ENCODE results near the gene TRAP1.
"Not testable (repeated sequence)": the region's sequence is repeated elsewhere in the genome, so short reads cannot be mapped to it uniquely, and the experiment has no call there.

The TRAP1 gene

DNA sequence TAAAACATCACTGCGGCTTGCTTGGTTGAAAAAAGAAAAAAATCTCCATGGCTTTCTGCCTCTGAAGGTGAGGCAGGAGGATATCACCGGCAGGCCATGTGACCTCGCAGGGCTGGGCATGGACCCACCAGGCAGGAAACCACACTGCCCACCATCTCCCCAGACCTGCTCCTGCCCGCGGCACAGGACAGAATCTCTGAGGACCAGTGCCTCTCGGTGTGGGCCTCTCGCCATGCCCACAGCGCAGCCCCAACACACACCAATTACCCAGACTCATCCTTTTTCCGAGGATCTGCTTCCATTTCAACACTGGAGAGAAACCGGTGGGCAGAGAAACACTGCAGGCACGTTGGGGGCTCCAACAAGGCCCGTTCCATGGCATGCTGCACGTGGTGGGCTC lies 46.6 kb downstream of the TRAP1 start:
- DNase-seq = no peak

DNA sequence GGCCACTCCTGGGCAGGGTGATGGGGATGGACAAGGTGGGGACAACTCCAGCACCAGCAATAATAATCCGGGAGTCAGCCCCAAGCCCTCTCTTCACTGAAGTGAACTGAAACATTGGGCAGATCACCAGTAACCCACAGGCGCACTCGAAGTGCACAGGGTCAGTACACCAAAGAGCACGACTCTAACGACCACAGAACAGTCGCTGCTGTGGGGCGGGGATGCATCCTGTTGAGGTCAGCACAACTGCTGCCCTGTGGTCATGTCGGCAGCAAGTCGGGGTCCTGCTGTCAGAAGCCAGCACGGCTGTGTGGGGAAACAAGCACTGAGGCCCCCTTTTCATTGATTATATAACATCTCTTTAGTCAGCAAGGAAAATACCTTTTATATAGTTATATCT lies 48.2 kb downstream of the TRAP1 start:
- no peak for DNase-seq

DNA sequence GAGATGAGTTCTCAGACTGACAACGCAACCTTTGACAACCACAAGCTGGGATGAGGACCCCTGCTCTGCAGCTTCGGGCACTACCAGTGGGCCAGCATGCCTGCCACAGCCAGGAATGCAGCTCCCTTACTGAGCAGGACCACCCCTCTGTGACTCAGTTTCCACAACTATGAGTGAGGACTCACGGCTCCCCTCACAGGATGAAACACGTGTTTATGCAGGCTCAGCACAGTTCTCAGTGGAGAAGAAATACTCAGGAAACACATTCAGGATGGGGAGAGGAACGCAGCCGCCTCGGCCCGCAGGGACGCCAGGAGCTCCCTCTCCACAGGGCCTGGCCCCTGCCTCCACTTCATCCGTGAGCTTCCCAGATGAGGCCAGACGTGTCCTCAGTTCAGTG lies 48.7 kb downstream of the TRAP1 start:
- no peak for DNase-seq

DNA sequence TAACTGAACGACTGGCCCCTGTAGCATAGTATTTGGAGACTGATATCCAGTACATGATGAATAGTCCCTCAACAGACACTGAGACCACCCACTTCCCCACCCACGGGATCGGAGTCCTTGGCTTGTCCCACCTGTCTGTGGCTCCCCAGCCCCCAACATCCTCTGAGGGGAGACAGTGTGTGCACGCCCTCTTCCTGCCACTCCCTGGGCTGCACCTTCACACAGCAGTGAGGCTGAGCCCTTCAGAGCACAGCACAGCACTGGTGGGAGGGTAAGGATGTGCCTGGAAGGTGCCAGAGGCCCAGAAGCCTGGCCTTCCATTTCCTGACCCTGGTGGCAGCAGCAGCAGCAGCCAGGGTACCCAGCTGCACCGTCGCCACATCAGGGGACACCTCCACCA lies 51.8 kb downstream of the TRAP1 start:
- no peak for DNase-seq

DNA sequence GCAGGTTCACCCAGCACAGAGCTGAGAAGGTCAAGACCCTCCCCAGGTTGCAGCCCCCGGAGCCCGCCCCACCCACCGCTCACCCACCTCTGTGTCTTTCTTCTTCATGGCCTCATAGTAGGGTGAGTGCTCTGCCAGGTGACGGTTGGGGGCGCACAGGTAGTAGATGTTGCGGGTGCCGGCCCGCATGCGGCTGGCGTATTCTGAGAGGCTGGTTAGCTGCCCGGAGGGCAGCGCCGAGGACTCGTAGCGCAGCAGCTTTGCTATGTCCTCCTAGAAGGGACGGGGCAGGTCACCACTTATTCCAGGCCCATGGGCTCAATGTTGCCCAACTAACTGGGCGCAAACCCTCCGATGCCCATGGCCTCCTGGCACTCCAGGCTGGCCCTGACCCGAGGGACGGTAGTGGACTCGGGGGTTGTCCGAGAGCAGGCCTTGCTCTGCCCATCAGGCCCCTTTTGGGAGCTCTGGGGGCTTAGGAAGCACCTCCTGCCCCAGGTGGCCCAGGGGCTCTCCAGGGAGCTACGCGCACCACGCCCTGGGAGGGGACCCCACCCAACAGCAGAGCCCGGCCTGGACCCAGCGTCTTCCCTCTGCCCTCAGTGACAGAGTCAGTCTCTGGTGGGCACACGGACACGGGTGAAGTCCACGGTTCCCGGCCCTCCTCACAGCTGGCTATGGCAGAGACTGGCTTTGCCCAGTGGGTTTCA lies 53.0 kb downstream of the TRAP1 start:
- DNase-seq = no peak

DNA sequence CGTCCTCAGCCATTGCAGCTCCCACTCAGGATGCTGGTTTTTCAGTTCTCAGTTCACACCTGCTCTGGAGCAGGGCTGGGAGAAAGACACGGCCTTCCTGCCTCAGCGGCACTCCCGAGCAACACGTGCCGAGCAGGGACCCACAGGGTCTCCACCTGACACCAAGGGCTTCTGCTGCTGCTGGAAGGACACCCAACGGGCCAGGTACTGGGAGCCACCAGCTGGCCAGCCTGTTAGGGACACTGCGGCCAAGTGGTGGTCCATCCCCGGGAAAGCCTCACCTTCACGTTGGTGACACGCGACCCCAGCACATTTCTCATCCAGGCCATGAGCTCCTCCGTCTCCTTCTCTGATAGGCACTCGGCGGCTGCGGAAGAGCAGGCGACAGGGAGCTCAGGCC lies 54.7 kb downstream of the TRAP1 start:
- no peak for DNase-seq

DNA sequence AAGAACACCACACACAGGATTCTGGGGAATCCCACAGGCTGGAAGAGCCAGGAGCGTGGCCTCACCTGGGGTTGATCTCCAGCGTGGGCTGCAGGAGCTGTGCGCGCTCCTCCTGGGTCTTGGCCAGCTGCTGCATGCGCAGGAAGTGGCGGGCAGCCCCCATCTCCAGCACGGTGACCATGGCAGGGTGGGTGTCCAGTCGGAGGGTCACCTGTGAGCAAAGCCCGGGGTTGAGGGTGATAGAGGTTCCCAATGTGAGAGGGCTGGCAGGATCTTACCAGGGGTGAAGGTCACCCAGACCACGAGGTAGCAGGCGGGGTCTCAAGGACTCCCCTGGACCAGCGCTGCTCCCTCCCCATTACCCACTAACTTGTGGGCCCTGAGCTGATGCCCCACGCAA lies 55.4 kb downstream of the TRAP1 start:
- no peak for DNase-seq

DNA sequence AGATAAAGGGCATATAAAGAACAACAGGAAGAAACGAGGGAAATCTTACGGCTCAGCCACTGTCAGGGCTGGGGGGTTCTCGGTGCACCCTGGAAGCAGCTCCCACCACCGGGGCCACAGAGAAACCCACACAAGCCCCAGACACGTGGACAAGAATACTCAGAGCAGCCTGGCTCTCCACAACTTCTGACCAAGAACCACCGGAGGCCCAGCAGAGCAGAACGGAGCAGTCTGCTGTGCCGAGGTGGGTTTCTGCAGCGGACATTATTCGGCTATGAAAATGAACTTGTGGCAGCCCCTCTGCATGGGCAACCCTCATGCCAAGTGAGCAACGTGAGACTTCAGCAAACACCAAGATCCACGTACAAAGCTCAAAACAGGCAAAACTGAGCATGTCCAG lies 56.0 kb downstream of the TRAP1 start:
- DNase-seq = no peak

DNA sequence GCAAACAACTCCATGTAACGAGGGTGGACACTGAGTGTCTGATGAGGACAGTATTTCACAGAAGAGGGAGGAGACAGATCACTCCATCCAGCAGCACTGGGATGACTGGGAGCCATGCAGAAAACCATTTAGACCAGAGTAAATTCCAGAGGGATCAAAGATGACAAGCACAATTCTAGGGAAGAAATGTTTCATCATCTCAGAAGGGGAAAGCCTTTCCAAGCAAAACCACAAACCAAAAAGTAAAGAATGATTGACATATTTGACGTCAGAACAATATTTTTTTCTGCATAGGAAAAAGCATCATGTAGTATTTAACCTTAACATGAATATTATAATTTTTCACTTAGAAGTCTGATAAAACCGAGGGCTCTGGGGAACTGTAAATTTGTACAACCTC lies 58.1 kb downstream of the TRAP1 start:
- DNase-seq = no peak

DNA sequence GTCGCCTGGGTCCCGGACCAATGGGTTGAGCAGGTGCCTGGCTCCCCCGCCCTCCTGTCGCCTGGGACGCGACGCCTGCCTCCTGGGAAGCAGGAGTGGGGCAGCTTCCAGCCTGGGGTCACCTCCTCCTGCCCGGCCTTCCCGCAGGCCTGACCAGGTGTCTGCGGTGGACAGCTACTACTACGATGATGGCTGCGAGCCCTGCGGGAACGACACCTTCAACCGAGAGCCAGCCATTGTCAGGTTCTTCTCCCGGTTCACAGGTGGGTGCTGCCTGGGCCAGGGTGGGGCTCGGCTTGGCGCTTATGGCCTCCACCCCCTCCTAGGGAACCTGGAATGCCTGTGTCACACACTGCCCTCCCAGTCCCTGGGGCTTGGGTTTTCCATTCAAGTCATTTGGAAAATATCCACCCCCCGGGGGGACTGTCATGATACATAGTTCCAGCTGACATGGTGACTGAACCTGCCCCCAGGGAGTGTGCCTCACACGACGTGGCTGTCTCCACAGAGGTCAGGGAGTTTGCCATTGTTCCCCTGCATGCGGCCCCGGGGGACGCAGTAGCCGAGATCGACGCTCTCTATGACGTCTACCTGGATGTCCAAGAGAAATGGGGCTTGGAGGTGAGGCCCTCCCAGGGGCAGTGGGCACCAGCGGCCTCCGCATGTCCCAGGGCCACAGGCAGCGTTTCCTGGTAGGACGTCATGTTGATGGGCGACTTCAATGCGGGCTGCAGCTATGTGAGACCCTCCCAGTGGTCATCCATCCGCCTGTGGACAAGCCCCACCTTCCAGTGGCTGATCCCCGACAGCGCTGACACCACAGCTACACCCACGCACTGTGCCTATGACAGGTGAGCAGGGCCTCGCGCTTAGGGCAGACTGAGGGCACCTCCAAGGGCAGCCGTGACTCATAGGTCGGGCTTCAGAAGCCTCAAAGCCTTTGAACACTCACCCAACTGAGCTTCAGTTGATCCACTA lies 60.5 kb downstream of the TRAP1 start:
- DNase-seq = no peak

DNA sequence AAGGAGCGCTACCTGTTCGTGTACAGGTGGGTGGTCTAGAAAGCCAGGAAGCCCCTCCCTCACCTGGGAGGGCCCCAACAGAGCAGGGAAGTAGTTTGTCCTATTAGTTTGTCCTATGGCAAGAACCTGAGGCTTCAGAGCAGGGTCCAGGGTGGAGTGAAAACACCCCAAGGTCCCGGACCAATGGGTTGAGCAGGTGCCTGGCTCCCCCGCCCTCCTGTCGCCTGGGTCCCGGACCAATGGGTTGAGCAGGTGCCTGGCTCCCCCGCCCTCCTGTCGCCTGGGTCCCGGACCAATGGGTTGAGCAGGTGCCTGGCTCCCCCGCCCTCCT lies 61.2 kb downstream of the TRAP1 start:
- DNase-seq = not testable (repeated sequence)

DNA sequence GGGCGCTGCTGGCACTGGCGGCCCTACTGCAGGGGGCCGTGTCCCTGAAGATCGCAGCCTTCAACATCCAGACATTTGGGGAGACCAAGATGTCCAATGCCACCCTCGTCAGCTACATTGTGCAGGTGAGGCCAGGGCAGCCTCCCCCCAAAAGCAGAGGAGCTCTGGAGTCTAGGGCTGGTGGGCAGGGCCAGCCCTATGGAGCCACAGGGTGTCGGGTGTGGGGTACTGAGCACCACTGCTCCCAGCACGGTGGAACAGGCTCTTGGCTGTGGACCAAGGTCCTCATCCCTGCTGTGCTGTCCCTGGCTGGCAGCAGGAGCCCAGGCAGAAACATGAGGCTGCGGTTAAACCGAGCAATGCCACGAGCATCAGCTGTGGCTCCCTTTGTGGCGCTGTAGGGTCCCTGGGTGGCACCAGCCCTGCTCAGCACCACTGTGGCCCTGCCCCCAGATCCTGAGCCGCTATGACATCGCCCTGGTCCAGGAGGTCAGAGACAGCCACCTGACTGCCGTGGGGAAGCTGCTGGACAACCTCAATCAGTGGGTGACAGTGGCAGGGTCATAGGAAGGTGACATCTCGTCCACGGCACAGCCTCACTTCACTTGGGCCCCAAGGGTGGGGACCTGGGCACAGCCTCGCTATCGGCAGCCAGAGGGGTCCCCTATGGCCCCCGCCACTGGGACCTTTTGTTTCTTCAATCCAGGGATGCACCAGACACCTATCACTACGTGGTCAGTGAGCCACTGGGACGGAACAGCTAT lies 61.7 kb downstream of the TRAP1 start:
- no peak for DNase-seq

DNA sequence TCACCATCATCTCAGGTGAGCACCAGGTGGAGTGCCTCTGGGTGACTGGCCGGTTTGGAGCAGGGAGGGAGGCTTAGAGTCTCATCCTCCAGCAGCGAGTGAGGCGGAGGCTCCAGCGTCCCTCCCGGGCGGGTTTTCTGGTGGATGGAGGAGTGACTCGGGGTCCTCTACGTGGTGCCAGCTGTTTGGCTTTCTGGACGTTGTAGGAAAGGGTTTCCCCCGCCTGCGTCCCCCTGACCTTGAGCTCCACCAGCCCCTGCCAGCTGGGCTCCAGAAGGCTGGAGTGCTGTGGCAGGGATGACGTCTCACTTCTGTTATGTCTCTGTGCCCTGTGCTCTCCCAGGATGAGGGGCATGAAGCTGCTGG lies 62.3 kb downstream of the TRAP1 start:
- DNase-seq = no peak

DNA sequence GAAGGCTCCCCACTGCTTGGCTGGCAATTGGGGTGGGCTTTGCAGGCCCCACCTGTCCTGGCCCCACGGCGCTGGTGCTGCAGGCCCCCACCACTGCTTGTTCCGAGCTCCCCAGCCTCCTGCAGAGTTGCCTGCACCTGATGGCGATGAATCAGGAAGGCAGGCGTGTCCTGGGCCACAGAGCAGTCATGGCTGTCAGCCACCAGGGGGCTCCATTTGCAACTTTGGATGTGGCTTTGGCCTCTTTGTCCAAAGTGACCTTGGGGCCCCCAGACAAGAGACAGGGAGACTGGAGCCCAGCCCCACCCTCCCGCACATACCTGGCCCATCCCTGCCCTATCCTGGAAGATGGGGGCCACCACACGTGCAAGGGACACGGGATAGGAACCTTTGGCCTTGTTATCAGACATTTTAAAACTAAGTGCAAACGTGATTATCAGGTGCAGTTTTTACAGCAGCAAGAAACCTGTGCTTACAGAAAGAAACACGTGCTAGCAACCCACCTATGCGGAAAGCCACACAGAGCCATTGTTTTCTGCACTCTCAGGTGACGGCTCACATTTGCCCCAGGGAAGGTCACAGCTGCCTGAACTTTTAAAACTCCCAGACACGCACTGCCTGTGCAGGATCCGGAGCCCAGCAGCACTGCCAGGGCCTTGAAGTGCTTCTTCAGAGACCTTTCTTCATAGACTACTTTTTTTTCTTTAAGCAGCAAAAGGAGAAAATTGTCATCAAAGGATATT lies 62.9 kb downstream of the TRAP1 start, which contains the start of gene DNASE1:
Gene DNASE1 (plus strand): TSS at position 443 of the 743 bp plus-strand sequence. CDS start 683 bp downstream, outside the sequence.
- DNase-seq = peak; percentile 27

DNA sequence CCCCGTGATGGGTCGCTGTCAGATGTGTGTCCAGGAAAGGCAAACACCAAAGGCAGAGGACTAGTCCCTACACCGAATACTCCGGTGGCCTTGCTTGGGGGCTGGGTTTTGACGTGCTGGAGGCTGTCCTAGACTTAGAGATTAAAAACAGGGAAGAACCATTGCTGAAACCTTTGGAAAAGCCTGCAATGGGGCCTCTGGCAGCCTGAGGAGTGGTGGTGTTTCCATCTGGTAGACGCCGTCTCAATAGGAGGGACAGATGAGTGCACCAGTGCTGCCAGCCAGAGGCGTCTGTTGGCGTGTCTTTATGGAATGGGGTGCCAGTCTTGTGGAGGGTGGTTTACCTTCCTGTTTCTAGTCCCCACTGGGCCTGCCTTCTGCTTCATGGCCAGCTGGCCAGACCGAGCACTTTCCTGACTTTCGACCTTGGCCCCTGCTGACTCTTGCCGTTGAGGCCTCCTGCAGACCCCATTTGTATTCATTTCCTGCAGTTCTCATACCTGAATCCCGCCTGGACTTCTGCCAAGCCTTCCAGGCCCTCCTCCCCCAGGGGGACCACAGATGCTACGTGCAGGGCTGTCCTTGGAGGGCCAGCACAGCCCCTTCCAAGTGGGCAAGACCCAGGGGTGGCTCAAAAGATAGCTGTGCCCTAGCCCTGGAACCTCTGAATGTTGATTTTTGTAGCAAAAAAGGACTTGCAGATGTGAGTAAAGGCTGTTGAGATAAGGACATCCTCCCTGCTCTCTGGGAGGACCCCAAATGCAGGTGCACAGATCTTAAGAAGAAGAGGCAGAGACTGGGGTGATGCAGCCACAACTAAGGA lies 64.7 kb downstream of the TRAP1 start:
- no peak for DNase-seq

DNA sequence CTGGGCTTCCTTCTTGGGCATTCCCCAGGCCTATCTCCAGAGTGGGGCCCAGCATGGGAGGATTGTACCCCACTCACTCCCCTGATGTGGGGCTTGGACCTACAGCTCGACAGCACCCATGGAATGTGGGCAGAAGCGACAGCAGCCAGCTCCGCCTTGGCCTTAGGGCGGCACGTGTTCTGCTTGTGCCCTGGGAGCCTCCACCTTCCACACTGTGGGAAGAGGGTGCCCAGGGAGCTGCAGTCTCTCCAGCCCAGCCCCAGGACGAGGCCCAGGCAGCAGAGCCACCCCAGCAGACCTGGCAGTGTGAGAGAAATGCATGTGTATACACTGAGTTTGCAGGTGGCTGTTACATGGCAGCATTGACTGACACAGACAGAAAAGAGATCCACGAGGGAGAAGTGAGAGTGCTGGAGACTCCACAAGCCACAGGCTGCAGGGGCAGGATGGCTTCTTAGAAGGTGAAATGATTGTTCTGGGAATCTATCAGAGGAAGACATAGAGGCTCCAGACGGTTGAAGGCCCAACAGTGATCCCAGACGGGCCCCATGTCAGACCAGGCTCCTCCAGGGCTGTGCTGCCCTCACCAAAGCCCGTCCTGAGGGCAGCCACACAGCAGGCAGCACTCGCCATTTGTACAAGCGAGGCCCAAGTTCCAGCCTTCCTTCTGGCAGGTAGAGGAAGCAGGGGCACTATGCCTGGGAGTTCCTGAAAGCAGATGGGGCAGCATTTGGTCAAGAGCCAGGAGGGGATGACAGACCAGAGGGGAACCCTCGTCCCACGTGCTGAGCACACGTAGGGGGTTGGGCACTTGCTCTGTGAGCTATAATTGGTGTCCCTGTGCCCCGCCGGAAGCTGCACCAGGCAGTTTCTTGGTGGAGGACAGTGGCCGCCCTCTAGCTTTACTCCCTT lies 65.6 kb downstream of the TRAP1 start:
- DNase-seq = no peak

DNA sequence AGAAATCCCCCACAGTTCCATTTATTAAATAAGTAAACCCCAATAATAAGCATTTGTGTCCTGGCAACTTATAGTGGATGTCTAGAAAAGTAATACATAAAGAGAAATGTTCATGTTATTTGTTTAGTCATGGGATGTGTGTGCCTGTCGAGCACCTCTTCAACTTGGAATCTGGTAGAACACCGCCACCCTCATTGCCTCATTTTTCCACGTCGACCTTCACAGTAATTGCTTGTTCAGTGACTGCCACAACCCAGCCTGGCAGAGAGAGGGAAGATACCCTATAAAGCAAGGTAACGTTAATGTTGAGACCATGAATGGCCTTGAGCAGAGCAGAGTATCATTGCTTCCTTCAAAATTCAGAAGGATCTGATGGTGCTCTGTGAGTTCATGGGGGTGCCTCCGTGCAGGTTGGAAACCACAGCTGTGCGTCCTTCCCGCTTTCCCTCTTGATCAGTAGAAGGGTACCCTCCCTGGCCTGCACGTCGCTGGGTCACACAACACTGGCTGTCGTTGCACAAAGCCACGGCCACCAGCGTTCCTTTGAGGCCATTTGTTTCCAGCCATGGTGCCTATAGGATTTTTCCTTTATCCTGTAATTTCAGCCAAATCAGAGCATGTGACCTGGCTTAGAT lies 66.6 kb downstream of the TRAP1 start:
- no peak for DNase-seq

DNA sequence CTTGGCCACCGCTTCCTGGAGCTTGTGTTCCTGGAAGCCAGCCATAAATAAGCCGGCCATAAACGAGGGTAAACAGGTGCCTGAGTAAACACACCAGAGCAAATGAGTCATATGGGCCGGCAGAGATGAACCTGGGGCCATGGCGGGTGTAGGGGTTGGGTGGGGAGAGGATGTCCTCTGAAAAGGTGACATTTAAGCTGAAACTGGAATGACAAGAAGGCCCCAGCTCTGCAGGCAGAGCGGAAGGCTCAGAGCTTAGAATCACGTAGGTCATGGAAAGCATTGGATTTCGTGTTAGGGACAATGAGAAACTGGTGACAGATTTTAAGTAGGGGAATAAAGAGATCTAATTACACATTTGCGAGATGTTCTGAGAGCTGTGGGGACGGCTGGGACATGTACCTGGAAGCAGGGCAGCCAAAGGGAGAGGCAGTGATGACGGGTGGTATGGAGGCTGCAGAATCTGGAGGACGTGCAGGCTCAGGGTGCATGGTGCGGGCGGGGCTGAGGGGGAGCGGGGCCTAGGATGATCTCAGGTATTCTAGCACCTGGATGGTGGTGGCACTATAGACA lies 70.9 kb downstream of the TRAP1 start:
- DNase-seq = peak; percentile 7

DNA sequence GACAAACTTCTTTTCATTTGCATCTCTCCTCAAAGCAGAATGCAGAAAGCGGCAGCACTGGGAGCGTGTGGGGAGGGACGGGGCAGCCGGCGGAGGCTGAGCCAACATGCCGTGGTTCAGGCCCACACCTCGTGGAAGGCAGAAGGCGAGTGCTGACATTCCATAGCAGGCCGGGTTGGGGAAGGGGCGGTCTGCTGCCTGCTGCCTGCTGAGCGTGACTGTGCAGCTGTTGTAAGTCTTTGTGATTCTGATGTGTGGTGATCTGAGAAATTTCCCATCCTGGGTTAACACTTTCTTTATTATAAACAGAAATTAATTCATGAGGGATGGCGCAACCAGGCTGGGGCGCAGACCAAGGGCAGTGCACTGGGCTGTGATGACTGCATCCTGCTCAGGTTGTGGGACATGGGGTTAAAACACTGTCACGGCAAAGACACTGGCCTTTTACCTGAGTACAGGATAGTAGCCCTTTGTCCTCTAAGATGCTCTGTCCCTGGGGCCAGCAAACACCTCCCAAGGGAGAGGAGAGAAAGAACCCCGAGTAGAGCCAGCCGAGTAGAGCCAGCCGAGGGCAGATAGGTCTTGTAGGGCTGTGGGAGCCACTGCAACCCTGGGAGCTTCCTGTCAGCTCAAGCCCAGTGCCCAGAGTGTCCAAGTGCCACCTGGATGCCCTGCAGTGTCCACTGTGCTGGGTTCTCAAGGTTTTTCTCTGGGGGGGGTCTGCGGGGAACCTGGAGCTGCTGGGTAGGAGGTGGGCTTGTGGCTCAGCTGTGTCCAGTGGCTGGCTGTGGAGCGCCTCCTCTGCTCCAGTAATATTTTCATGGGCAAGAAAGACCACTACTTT lies 71.6 kb downstream of the TRAP1 start:
- peak; percentile 9 for DNase-seq

All from NCI-H526 treated with DMSO at 0.1 percent for 48 hours (cell line).